HG03108 (cell line): Measurements from ENCODE around the gene CHMP2A.
"Not testable (repeated sequence)": the region's sequence is repeated elsewhere in the genome, so short reads cannot be mapped to it uniquely, and the experiment has no call there.

Source experiments
- ATAC-seq: cut with Tn5 transposase; IDR thresholded peaks from one replicate; pipeline ENCODE4 v1.9.1; 2021; ENCODE audit warnings: moderate library complexity; ENCODE audit not compliant: unreplicated experiment

Gene CHMP2A

GRCh38 chr19:58542641-58543372 is 12.1 kb downstream of the CHMP2A start:
- ATAC-seq: not testable (repeated sequence)

GRCh38 chr19:58539169-58539559 is 15.7 kb downstream of the CHMP2A start:
- ATAC-seq: not testable (repeated sequence)

GRCh38 chr19:58538257-58539168 is 16.4 kb downstream of the CHMP2A start:
- ATAC-seq: no peak

- ATAC-seq: no peak
Measured at GRCh38 chr19:58536852-58537798, 17.8 kb downstream of the CHMP2A start.

- no peak for ATAC-seq
Measured at GRCh38 chr19:58535857-58536256, 19.0 kb downstream of the CHMP2A start.

- no peak for ATAC-seq
Measured at GRCh38 chr19:58531034-58531840, 23.7 kb downstream of the CHMP2A start.

GRCh38 chr19:58529405-58529804 is 25.5 kb downstream of the CHMP2A start:
- no peak for ATAC-seq

- no peak for ATAC-seq
Measured at GRCh38 chr19:58522709-58523108, 32.2 kb downstream of the CHMP2A start.

GRCh38 chr19:58521651-58522050 is 33.3 kb downstream of the CHMP2A start:
- ATAC-seq: no peak

GRCh38 chr19:58520257-58520599 is 34.7 kb downstream of the CHMP2A start:
- ATAC-seq: no peak

GRCh38 chr19:58519355-58520256 is 35.3 kb downstream of the CHMP2A start, which contains the start of gene ZBTB45:
Gene ZBTB45, minus strand, starts transcription at chr19:58519810. Its CDS starts 2,137 bp downstream, at chr19:58517673.
- ATAC-seq: peak; percentile 80

GRCh38 chr19:58519087-58519354 is 35.9 kb downstream of the CHMP2A start:
- peak; percentile 5 for ATAC-seq

GRCh38 chr19:58518256-58519086 is 36.4 kb downstream of the CHMP2A start:
- ATAC-seq: no peak

- ATAC-seq: no peak
Measured at GRCh38 chr19:58516964-58517833, 37.7 kb downstream of the CHMP2A start.

GRCh38 chr19:58516246-58516836 is 38.6 kb downstream of the CHMP2A start:
- ATAC-seq: no peak

GRCh38 chr19:58515259-58515658 is 39.6 kb downstream of the CHMP2A start:
- no peak for ATAC-seq

- no peak for ATAC-seq
Measured at GRCh38 chr19:58514564-58515022, 40.3 kb downstream of the CHMP2A start.
